ENCODE results near the gene MANSC1.
A peak's percentile ranks its signal among the peaks of the same experiment; 100 is the strongest.
"Not testable (repeated sequence)": the region's sequence is repeated elsewhere in the genome, so short reads cannot be mapped to it uniquely, and the experiment has no call there.

MANSC1 gene

DNA sequence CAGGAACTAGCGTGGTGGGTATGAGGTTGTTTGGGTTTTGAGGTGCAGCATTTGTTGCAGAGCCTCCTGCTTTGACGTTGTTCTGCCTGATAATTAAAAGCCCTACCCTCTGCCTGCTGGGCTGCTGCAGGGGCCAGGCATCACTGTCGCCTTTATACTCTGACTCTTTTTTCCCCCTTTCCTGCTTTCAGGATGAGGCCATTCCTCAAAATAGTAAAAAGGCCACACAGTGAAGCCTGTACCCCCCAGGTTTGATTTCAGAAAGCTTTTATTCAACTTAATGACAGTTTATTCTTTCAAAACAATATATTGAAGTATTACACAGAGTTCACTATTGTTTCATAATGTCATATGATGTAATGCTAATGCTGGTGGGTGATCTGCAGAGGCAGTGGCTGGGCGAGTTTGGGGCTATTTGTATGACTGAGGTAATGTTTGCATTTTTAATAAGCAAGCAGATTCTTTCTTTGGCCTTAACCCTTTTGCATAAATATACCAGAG is 15.9 kb upstream of the MANSC1 start:
- DNase-seq (ENCODE audit: low read depth in 1 of 2, low spot score in 1 of 2), result no peak

DNA sequence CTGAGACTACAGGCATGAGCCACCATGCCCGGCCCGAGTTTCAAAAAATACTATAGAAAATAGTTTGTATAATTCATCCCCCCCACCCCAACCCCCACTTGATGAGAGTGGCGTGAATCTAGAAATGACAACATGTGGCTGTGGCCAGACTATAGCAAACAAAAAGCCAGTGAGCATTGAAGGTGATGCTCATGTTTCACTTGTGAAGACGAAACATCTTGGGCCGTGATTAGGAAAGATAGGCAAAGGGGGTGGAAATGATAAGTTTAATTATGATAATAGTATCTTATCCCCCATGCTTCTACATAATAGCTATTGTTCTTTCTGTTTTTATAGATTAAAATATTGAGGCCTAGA is 15.4 kb upstream of the MANSC1 start:
- DNase-seq (ENCODE audit: low read depth in 1 of 2, low spot score in 1 of 2), result no peak

DNA sequence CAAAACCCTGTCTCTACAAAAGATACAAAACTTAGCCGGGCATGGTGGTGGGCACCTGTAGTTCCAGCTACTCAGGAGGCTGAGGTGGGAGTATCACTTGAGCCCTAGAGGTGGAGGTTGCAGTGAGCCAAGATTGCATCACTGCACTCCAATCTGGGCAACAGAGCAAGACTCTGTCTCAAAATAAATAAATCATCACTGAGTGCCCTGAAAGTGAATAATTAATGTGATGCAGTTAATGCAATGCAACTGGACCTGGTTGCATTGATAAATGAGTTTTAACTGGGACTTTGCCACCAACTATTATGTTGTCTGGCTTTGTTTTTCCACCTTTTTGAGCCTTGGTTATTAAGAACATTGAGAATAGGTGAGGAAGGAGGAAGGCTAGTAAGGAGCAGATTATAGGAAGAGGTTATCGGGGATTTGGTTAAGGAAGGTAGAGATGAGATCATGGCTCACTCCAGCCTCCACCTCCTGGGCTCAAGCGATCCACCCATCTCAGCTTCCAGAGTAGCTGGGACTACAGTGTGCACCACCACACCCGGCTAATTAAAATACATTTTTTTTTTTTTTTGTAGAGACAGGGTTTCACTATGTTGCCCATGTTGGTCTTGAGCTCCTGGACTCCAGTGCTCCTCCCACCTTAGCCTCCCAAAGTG is 14.9 kb upstream of the MANSC1 start:
- DNase-seq (ENCODE audit: low read depth in 1 of 2, low spot score in 1 of 2), result no peak

DNA sequence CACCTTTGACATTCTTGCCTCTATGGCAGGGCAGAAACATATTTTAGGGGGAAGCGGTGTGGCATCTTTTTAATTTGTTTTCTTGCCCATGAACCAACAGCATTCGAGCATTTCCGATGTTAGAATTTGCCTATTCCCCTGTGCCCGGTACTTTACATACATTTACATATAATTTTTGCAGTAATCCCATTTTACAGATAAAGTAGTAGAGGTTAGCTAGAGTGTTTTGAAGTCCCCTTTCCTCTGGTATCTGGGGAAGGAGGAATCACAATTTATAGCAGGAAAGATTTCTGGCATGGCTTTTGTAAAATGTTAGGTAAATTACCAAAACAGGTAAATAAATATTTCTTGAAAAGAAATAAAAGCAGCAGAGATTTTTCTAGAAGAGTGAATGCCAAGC is 8.5 kb upstream of the MANSC1 start:
- no peak for DNase-seq (ENCODE audit: low read depth in 1 of 2, low spot score in 1 of 2)

DNA sequence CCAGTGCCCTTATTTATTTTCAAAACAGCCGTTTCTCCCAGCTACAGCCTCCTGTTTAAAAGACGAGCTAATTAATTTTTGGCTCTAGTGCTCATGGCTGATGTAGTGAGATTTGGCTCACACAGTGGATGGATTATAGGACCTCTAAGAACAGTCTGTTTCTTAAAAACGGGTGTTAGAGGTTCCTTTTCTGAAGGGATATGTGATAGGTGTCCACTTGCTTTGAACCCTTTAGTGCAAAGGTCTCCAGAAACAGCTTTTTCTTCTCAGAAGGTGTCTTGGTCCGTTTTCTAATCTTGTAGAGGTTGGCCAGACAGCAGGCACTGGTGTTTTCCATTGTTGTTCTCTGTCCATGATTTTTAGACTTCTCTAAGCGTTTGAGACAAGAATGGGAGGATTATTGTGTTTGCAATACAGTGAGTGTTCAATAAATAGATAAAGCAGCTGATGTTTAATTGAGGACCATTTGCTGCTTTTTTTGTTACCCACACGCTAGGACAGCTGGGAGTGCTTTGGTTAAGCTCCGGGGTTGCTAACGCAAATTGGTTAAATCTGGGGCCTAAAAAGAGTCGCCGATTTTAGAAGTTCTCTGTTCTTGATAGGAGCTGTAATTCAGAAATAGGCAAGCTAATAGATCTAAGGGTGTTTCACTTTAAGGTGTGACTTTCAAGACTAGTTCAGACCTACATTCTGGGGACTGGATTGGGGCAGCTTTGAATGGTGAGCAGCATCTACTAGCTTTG is 7.8 kb upstream of the MANSC1 start:
- DNase-seq (ENCODE audit: low read depth in 1 of 2, low spot score in 1 of 2), result no peak

DNA sequence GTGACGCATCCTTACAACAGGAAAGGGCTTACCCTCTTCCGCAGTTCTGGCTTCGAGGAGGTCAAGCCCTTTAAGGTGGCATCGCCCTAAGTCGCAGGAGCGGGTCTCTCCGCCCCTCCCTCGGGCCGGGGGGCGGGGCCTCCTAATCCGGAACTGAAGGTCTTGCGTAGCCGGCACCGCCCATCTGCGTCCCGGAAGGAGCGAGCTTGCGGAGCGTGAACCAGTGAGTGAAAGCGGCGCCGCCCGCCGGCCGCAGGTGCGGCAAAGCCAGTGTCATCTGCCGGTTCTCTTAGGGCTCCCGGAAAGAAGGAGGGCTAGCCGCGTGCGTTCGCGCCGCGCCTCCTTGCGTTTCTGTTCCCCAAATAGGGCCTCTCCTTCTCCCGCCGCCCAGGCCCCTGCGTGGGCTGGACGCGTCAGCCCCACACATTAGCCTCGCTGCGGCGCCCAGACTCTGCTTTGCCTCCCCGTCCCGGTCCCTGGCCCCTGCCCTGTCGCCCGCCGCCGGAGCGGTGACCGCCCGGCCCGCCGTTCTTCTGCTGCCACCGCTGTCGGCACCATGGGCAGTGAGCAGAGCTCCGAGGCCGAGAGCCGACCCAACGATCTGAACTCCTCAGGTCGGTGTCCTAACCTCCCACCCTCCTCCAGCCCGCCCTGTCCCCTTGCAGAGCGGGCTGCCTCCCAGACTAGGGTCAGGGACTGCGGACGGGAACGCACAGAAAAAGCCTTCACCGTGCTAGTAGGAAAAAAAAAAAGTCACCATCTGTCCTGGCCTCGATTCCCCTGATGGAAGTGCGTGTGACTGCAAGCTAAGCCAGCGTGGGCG is 7.1 kb upstream of the MANSC1 start, which contains the start of gene BORCS5:
BORCS5 (plus strand) TSS at position 183 of the 823 bp plus-strand sequence; CDS start at position 557, 374 bp downstream.
- DNase-seq (ENCODE audit: low read depth in 1 of 2, low spot score in 1 of 2), result peak; percentile 97

DNA sequence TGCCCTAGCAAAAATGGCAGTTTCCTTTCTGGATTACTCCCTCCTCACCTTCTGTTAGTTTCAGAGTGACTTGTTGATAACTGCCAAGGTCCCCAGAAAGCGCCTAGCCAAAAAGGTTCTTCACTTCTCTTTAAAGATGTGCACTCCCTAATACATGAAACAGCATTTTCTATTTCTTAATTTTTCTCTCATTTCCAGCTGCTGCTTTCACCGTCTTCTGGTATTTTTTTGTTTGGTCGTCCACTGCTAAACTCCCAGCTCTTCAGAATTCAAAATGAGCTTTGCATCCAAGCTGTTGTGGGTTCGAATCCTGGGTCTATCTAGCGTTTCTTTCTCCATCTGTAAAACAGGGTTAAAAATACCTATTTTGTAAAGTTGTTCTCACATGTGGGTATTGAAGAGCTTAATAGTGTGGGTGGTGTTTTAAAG is 6.4 kb upstream of the MANSC1 start:
- DNase-seq (ENCODE audit: low read depth in 1 of 2, low spot score in 1 of 2), result no peak

DNA sequence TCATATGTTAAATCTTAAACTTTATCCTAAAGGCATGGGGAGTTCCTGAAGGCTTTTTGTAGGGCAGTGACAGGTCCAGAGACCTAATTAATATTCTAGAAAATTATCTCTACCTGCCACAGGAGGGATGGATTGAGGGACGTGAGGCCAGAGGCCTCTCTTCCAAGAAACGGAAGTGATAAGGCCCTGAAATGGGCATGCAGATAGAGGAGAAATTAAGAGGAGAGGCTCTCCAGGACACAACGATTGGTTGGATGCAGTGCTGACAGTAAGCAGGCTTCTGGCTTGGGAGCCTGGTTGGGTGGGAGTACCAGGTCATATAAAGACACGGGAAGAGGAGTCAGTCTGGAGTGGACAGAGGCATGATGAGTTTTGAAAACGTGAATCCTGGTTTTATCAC is 3.8 kb upstream of the MANSC1 start:
- no peak for DNase-seq (ENCODE audit: low read depth in 1 of 2, low spot score in 1 of 2)

DNA sequence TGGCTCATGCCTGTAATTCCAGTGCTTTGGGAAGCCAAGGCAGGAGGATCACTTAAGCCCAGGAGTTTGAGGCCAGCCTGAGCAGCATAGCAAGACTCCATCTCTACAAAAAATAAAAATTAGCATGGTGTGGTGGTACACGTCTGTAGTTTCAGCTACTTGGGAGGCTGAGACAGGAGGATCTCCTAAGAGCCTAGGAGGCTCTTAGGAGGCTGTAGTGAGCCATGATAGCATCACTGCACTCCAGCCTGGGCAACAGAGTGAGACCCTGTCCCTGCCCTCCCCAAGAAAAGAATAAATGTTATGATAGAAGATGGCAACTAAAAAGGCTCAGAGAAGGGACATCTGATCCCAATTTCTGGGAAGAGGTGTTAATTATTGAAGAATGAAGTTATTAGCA is 3.2 kb upstream of the MANSC1 start:
- no peak for DNase-seq (ENCODE audit: low read depth in 1 of 2, low spot score in 1 of 2)

DNA sequence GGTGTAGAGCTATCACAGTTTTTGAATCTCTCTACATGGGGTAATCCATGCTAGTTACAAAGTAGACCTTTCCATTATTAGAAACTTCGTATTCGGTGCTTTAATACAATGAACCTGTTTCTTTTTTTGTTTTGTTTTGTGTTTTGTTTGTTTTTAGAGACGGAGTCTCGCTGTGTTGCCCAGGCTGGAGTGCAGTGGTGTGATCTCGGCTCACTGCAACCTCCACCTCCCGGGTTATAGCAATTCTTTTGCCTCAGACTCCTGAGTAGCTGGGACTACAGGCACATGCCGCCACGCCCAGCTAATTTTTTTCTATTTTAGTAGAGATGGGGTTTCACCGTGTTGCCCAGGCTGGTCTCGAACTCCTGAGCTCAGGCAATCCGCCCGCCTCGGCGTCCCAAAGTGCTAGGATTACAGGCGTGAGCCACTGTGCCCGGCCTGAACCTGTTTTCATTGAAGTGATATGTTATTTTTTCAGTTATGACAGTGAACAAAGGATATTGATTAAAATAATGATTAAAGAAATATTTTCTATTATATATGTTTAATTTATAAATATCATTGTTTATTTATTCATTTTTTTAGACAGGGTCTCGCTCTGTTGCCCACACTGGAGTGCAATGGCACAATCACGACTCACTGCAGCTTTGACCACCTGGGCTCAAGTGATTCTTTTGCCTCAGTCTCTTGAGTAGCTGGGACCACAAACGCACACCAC is 1.6 kb upstream of the MANSC1 start:
- not testable (repeated sequence) for DNase-seq (ENCODE audit: low read depth in 1 of 2, low spot score in 1 of 2)

DNA sequence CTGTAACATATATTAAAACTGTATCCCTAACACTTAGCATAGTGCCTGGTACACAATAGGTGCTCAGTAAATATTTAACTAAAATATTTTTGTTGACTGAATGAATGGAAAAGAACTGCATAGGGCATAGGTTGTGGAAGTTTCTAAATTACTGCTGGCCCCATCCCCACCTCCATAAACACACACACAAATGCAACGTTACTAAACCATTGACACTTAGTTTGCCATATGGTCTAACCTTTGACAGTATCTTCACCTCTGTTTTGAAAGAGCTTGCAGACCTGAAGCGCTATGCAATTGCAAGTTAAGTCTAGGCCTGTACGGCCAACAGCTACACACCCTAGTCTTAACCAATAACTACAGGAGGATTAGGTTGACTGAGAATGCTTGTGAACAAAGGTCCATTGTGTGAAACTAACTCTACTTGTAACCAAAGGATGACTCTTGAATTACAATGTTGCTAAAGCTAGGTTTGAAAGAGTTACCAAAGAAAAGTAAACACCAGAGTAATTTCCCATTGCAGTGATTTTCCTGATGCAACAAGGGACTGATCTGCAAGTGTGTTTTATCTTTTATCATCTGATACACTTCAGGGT is 924 bp upstream of the MANSC1 start:
- no peak for DNase-seq (ENCODE audit: low read depth in 1 of 2, low spot score in 1 of 2)

DNA sequence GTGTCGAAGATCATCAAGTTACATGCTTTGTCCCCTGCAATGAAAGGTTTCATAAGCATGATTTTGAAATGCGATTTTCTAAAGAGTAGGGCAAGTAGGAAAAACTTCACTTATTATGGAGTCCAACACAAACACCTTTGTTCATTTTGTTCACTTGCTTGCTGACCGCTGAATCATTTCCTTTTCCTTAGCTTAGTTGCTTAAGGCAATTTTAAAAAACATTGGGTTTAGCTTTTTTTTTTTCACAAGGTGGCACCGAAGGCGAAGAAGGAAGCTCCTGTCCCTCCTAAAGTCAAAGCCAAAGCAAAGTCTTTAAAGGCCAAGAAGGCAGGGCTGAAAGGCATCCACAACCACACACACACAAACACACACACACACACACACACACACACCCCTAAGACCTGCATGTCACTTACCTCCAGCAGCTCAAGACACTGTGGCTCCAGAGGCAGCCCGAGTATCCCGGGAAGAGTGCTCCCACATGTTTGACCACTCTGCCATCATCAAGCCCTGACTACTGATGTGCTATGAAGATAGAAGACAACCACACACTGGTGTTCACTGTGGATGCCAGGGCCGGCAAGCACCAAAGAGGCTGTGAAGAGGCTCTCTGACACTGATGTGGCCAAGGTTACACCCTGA is 11.4 kb downstream of the MANSC1 start:
- DNase-seq (ENCODE audit: low read depth in 1 of 2, low spot score in 1 of 2), result no peak

DNA sequence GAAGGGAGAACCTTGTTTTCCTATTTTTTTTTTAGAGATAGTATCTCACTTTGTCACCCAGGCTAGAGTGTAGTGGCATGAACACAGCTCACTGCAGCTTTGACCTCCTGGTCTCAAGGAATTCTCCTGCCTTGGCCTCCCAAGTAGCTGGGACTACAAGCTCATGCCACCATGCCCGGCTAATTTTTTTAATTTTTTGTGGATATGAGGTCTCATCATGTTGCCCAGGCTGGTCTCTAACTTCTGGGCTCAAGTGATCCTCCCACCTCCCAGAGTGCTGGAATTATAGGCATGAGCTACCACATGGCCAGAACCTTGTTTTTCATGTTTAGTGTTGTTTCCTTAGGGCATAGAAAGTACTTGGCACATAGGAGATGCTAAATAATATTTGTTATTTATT is 13.5 kb downstream of the MANSC1 start:
- no peak for DNase-seq (ENCODE audit: low read depth in 1 of 2, low spot score in 1 of 2)

DNA sequence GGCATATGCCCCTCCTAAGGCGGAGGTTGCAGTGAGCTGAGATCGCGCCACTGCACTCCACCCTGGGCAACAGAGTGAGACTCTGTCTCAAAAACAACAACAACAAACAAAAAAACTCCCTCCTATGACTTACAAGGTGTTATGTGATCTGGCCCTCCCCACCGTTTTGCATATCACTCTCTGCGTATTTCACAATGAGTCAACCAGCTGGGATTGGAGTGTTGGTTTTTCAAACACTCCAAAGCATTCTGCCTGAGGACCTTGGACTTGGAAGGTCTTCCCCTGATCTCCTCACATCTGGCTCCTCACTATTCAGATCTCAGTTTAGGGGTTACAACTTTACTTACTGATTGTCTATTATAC is 14.0 kb downstream of the MANSC1 start:
- no peak for DNase-seq (ENCODE audit: low read depth in 1 of 2, low spot score in 1 of 2)

DNA sequence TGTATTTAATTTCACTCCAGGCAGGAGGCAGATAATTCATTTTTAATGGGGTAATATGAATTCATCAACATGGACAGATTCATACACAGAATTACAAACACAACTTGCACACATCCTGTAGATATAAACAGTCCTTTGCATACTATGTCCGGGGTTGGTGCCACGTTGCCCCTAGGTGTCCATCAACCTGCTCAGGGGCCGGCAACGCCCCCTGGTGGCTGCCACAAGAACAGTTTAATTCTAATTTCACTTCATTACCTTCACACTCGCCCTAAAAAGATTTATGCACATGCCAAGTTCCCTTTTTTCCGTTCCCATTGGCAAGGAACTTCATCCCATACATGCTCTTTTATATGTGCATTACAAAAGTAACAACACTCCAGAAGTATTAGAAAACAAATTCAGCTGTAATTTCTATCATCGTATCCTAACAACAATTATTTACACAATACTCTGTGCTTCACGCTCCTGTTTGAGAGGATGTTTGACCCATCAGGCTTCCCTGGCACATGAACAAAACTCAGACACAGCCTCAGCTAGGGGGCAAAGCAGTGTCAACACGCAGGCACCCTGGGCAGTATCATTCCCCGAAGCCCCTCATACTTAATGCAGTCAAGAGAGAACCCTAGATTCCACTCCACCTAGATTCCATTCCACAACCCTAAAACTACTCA is 15.5 kb downstream of the MANSC1 start:
- DNase-seq (ENCODE audit: low read depth in 1 of 2, low spot score in 1 of 2), result peak; percentile 11 to 43

DNA sequence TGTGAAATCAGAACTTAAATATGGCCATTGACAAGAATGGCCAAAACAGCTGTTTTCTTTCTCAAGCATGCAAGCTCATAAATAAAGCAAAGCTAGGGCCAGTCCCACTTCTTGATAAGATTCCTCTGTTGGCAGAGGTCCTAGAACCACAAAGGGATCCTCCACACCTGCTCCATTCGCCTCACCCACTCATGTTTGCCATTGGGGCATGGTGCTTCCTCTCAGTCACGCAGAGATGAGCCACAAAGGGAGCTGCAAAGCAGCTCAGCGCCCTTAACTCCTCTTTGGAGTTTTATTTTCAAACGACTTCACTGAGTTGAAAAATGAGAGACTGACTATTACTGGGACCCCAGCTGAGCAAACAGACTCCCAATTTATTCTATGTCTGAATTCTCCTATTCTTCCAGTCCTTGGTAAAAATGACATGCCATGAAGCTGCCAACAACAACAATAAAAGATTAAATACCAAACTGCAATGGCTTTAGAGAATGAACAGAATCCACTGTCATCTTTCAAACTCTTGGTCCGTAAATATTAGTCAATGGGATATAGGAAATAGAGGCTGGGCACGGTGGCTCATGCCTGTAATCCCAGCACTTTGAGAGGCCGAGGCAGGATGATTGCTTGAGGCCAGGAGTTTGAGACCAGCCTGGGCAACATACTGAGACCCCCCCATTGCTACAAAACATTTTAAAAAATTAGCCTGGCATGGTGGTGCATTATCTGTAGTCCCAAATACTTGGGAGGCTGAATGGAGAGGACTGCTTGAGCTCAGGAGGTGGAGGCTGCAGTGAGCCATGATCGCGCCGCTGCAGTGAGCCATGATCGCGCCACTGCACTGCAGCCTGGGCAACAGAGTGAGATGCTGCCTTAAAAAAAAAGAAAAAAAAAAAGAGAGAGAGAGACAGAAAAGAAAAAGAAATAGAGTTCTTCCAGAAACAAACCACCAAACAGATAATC is 16.4 kb downstream of the MANSC1 start:
- no peak for DNase-seq (ENCODE audit: low read depth in 1 of 2, low spot score in 1 of 2)

DNA sequence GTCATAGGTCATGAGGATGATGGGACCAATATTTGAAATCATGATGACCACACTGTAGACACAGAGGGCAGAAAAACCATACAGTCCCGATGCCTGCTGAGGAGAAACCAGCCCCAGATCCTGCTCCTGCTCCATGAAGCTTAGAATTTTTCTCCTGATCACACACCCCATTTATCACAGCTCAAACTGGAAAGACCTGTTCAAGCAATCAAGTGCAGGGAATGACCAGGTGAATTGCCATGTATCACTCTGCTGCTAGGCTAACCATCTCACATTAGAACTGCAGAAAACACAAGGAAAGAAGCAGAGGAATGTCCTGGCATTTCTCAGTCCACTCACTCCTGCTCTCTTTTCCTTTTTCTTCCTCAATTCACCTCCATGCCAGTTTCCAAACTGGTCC is 18.1 kb downstream of the MANSC1 start:
- DNase-seq (ENCODE audit: low read depth in 1 of 2, low spot score in 1 of 2), result no peak

DNA sequence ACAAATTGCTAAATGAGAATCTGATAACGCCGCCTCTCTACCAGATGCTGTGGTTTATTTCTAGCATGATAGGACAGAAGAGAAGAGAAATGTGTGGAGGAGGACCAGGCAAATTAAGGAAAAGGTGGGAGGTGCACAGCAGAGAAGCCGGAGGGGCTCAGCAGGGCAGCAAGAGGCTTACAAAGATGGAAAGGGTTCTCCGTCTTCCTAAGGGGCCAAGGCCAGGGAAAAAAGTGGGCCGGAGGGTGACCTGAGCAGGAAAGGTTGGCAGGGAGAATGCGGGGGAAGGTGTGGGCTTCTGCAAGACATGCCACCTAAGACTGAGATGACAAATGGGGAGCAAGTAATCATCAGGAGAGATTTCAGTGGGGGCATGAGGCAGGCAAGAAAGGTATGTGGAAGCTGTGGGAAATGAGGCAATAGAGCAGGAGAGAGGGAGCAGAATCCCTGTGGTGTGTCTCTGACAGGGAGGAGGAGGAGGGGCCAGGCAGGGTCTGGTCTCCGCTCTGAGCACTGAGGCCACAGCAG is 18.7 kb downstream of the MANSC1 start:
- DNase-seq (ENCODE audit: low read depth in 1 of 2, low spot score in 1 of 2), result no peak

Measured in stimulated activated CD4-positive, alpha-beta T cell treated with anti-CD3 and anti-CD28 coated beads, Interleukin-15, amount 100 ng/mL, for 1 hour (primary cell).